Esophagus muscularis mucosa (tissue), 3 donors: ENCODE results near the gene TNRC18.

Source experiments
- CTCF ChIP-seq, 3 experiments: fragments of 200-600 bp in 2 of 3; fragments of 450-650 bp in 1 of 3; sonication (generic) in 2 of 3; IDR thresholded peaks; one replicate each; pipeline ENCODE4 v1.5.1; 2017 to 2019; ENCODE audit warnings: antibody characterized with exemption in 3 of 3, mild to moderate bottlenecking in 2 of 3, moderate library complexity in 1 of 3
- POLR2A ChIP-seq: fragments of 450-650 bp; IDR thresholded peaks from one replicate; pipeline ENCODE4 v1.6.1; 2017; ENCODE audit warnings: antibody characterized with exemption, moderate library complexity, mild to moderate bottlenecking, low read depth
- POLR2AphosphoS5 ChIP-seq, 2 donors: sonication (generic); formaldehyde crosslinking; IDR thresholded peaks; one replicate each; pipeline ENCODE4 v1.6.1; 2017; ENCODE audit warnings: antibody characterized with exemption in 2 of 2

- TF ChIP-seq POLR2A (no peak), POLR2AphosphoS5 (IDR thresholded peaks at IDR 0.05) (no peak), CTCF (IDR thresholded peaks at IDR 0.05) (no peak)
Measured at GRCh38 chr7:5420881-5421713, 2.5 kb downstream of the TNRC18 start.
